Liver (tissue), 9 donors: ENCODE data around the gene DHRS9. TPM values are rescaled to one million over a fixed set of nuclear protein-coding genes. Genes with fewer than 3 reads are reported as not detected.
A peak's percentile ranks its signal among the peaks of the same experiment; 100 is the strongest.

Experiments
- DNase-seq: peaks from one replicate; pipeline ENCODE4 v3.0.0-alpha.2; 2017; ENCODE audit warnings: low spot score
- H3K27ac ChIP-seq, 2 donors: one replicate each; pipeline ENCODE4 v1.7.0; 2013; ENCODE audit warnings: inconsistent platforms in 2 of 2, low read length in 2 of 2, control low read depth in 1 of 2, low read depth in 1 of 2, mild to moderate bottlenecking in 1 of 2
- H3K27me3 ChIP-seq, 4 donors: one replicate each; pipeline versions ENCODE4 v1.6.1 to v1.7.0; 2013; ENCODE audit warnings: low read length in 3 of 4, inconsistent platforms in 1 of 4, mild to moderate bottlenecking in 1 of 4, moderate library complexity in 1 of 4; ENCODE audit not compliant: control insufficient read depth in 4 of 4, insufficient read depth in 4 of 4
- H3K36me3 ChIP-seq, 4 donors: one replicate each; pipeline versions ENCODE4 v1.6.1 to v1.7.0; 2013; ENCODE audit warnings: low read length in 3 of 4, mild to moderate bottlenecking in 3 of 4, low read depth in 1 of 4, moderate library complexity in 1 of 4; ENCODE audit not compliant: control insufficient read depth in 4 of 4, insufficient read depth in 3 of 4
- H3K4me1 ChIP-seq, 4 donors: one replicate each; pipeline versions ENCODE4 v1.6.1 to v1.7.0; 2013; ENCODE audit warnings: low read length in 3 of 4, mild to moderate bottlenecking in 3 of 4, moderate library complexity in 1 of 4; ENCODE audit not compliant: control insufficient read depth in 4 of 4, insufficient read depth in 4 of 4
- H3K4me3 ChIP-seq, 3 donors: one replicate each; pipeline versions ENCODE4 v1.6.1 to v1.7.0; 2013; ENCODE audit warnings: low read length in 3 of 3, control low read depth in 1 of 3, low read depth in 1 of 3, mild to moderate bottlenecking in 1 of 3
- H3K9ac ChIP-seq, 2 donors: one replicate each; pipeline ENCODE4 v1.7.0; 2013; ENCODE audit warnings: low read length in 2 of 2, mild to moderate bottlenecking in 2 of 2, moderate library complexity in 2 of 2, control low read depth in 1 of 2, low read depth in 1 of 2
- H3K9me3 ChIP-seq, 4 donors: one replicate each; pipeline versions ENCODE4 v1.6.1 to v1.7.0; 2013; ENCODE audit warnings: low read length in 3 of 4; ENCODE audit not compliant: control insufficient read depth in 4 of 4
- EGR1 ChIP-seq, 2 donors: IDR thresholded peaks; 2 replicates each; pipeline ENCODE4 v1.6.1; 2016 to 2018; ENCODE audit warnings: antibody characterized with exemption in 2 of 2, low read depth in 2 of 2
- FOXA1 ChIP-seq: IDR thresholded peaks from 2 replicates; pipeline ENCODE4 v1.6.1; 2016; ENCODE audit warnings: antibody characterized with exemption
- FOXA2 ChIP-seq: IDR thresholded peaks from 2 replicates; pipeline ENCODE4 v1.6.1; 2016; ENCODE audit warnings: antibody characterized with exemption
- GABPA ChIP-seq, 2 donors: IDR thresholded peaks in 1 of 2; conservative IDR thresholded peaks in 1 of 2; 2 replicates each; pipeline ENCODE4 v1.6.1; 2016; ENCODE audit warnings: antibody characterized with exemption in 2 of 2, mild to moderate bottlenecking in 1 of 2, moderate library complexity in 1 of 2
- HNF4A ChIP-seq, 2 donors: conservative IDR thresholded peaks; 2 replicates each; pipeline ENCODE4 v1.6.1; 2016; ENCODE audit warnings: antibody characterized with exemption in 2 of 2, mild to moderate bottlenecking in 2 of 2
- HNF4G ChIP-seq: IDR thresholded peaks from 2 replicates; pipeline ENCODE4 v1.6.1; 2016; ENCODE audit warnings: antibody characterized with exemption
- JUND ChIP-seq, 2 donors: IDR thresholded peaks; 2 replicates each; pipeline ENCODE4 v1.6.1; 2016; ENCODE audit warnings: antibody characterized with exemption in 2 of 2
- NR2F2 ChIP-seq: IDR thresholded peaks from 2 replicates; pipeline ENCODE4 v1.6.1; 2016; ENCODE audit warnings: antibody characterized with exemption
- RAD21 ChIP-seq, 2 donors: IDR thresholded peaks; 2 replicates each; pipeline ENCODE4 v1.6.1; 2016; ENCODE audit warnings: antibody characterized with exemption in 2 of 2, mild to moderate bottlenecking in 2 of 2
- RXRA ChIP-seq, 2 donors: IDR thresholded peaks; 2 replicates each; pipeline ENCODE4 v1.6.1; 2017 to 2018; ENCODE audit warnings: antibody characterized with exemption in 2 of 2, mild to moderate bottlenecking in 1 of 2
- SP1 ChIP-seq: IDR thresholded peaks from 2 replicates; pipeline ENCODE4 v1.6.1; 2018; ENCODE audit warnings: antibody characterized with exemption, mild to moderate bottlenecking
- TAF1 ChIP-seq: conservative IDR thresholded peaks from 2 replicates; pipeline ENCODE4 v1.6.1; 2016; ENCODE audit warnings: antibody characterized with exemption, mild to moderate bottlenecking
- YY1 ChIP-seq: IDR thresholded peaks from 2 replicates; pipeline ENCODE4 v1.6.1; 2016; ENCODE audit warnings: antibody characterized with exemption, mild to moderate bottlenecking
- WGBS: extraction: QIAGEN DNeasy Blood & Tissue Kit; methylation state at CpG from one replicate; pipeline ENCODE4 v1.1.7; 2013; 5-methylcytosine and 5-hydroxymethylcytosine counted together
- polyA plus RNA-seq, 2 donors: library from polyadenylated mRNA; stranded (reverse) in 1 of 2; unstranded in 1 of 2; fragments of 200-250 nt in 1 of 2; fragments of >200 nt in 1 of 2; fragmentation: Nextera tagmentation in 1 of 2; extraction: Ambion mirVana in 1 of 2; gene quantifications; one replicate each; pipeline versions ENCODE4 v1.2.1 to v1.2.3, GENCODE V29; 2013 to 2015
- total RNA-seq, 2 donors: library from RNA; depleted of rRNA; stranded (reverse); fragments of >200 nt; gene quantifications; one replicate each; pipeline ENCODE4 v1.2.3, GENCODE V29; 2014
- TF ChIP-seq, protein P1 (sequence below): IDR thresholded peaks from 2 replicates; pipeline ENCODE4 v1.6.1; 2016; ENCODE audit warnings: antibody characterized with exemption
- TF ChIP-seq, protein P2 (sequence below): IDR thresholded peaks from 2 replicates; pipeline ENCODE4 v1.6.1; 2016; ENCODE audit warnings: antibody characterized with exemption
- TF ChIP-seq, protein P3 (sequence below): fragments of 150-350 bp; IDR thresholded peaks from 2 replicates; pipeline ENCODE4 v1.5.1; 2017; ENCODE audit warnings: improper control_type of control experiment, low read depth, low read length; ENCODE audit not compliant: missing input control
- TF ChIP-seq, protein P4 (sequence below): IDR thresholded peaks from 2 replicates; pipeline ENCODE4 v1.6.1; 2016; ENCODE audit warnings: antibody characterized with exemption, mild to moderate bottlenecking
- TF ChIP-seq, protein P5 (sequence below): IDR thresholded peaks from 2 replicates; pipeline ENCODE4 v1.6.1; 2016; ENCODE audit warnings: antibody characterized with exemption
- donor health status: healthy.
- donor health status: healthy.
- donor health status: healthy.
- donor health status: healthy.
- donor health status: healthy.

Gene DHRS9
- total and polyA plus RNA-seq, 4 donors, result 0.25 to 0.93 (median 0.63) TPM

DNA sequence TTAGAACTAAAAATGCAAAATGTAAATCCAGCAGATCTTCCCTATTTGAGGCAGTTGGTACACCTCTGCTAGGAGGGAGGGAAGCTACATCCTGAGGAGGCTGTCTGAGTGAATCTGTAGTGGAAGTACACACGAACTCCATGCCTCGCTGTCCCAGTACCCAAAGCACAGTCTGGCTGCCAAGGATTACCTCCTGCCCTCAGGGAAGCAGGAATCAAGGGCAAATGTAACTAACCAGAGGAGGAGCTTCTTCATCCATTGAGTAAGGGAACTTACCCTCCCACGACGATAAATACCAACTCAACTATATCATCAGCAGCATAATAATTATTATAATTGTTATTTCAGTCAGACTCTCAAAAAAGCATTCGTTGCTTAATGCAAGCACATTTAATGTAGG, 2.1 kb downstream of the DHRS9 start:
- peak overlapping the region in 1 of 2 donors; percentile 62 for H3K9ac ChIP-seq
- no peaks in the 10 kb centered on the region for H3K36me3 ChIP-seq
- no peaks in the 10 kb centered on the region for H3K27me3 ChIP-seq
- peak overlapping the region; percentile 87 to 89 for H3K27ac ChIP-seq
- DNase-seq, result no peak
- H3K9me3 ChIP-seq, result no peaks in the 10 kb centered on the region
- H3K4me1 ChIP-seq, result peaks cover 5 to 48% (median 15%) of the 10 kb centered on the region in 4 donors
- TF ChIP-seq FOXA2, result no peak
- peak in 1 of 2 donors; percentile 4 for TF ChIP-seq RAD21 (IDR thresholded peaks at IDR 0.05)
- H3K4me3 ChIP-seq, result peak overlapping the region in 1 of 3 donors; percentile 5
- 39% methylated on average over 5 of the region's 5 CpGs for WGBS

DNA sequence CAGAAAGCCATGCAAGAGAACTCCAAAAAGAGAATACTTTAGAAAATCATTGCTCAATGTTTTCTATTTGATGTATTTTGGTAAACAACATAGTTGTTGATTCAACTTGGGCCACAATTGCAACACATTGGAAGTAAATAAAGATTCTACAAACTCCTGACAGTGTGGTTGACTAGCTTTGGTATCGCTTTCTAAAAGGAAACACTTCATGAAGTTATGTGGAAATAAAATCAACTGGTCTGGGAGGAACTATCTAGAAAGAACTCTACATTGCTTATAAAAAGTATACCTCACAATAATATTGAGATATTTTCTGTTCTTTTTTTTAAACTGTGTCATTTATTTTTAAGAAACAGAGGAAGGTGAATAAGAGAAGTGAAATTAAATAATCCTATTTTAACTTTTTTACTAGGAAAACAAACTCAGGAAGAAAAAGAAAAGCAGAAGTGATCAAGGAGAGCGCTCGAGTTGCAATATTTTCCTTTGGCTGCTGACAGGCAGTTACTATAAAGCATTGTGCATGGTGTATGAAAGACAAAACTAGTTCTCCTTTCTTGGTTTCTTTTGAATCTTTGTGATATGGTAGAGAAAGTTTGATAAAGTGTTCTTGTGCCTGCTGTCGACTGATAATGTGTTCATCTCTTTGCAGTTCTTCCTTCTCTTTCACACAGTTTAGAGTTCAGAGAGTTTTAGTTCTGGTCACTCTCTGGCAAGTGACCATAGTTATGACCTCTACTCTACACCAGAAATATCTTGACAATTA, 3.0 kb downstream of the DHRS9 start:
- DNase-seq, result no peak

More for the DNA sequence above, 3.0 kb downstream of the DHRS9 start:
- Histone ChIP-seq H3K36me3 (no peaks in the 10 kb centered on the region), H3K9ac (peak overlapping the region; percentile 4 to 67), H3K27ac (peak overlapping the region; percentile 87 to 89), H3K9me3 (no peaks in the 10 kb centered on the region), H3K27me3 (no peaks in the 10 kb centered on the region), H3K4me1 (peaks cover 5 to 40% (median 12%) of the 10 kb centered on the region in 4 donors), H3K4me3 (peak overlapping the region in 1 of 3 donors; percentile 46)
- TF ChIP-seq, protein P1, sequence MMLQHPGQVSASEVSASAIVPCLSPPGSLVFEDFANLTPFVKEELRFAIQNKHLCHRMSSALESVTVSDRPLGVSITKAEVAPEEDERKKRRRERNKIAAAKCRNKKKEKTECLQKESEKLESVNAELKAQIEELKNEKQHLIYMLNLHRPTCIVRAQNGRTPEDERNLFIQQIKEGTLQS, result peak; percentile 55
- TF ChIP-seq, protein P2, sequence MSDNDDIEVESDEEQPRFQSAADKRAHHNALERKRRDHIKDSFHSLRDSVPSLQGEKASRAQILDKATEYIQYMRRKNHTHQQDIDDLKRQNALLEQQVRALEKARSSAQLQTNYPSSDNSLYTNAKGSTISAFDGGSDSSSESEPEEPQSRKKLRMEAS, result peak; percentile 61
- TF ChIP-seq FOXA2 (peak; percentile 98), JUND (IDR thresholded peaks at IDR 0.05) (peak; percentile 34 to 62), GABPA (IDR thresholded peaks at IDR 0.05 in 1 of 2, conservative IDR thresholded peaks at IDR 0.05 in 1 of 2) (peak in 1 of 2 donors; percentile 21), SP1 (peak; percentile 74), RXRA (IDR thresholded peaks at IDR 0.05) (peak; percentile 76 to 90), YY1 (no peak), EGR1 (IDR thresholded peaks at IDR 0.05; ENCODE audit: low read depth in 2 of 2) (peak in 1 of 2 donors; percentile 63), HNF4A (conservative IDR thresholded peaks at IDR 0.05) (peak; percentile 54 to 62), HNF4G (no peak), NR2F2 (no peak), RAD21 (IDR thresholded peaks at IDR 0.05) (peak; percentile 36 to 40), TAF1 (no peak), FOXA1 (peak; percentile 98)
- TF ChIP-seq, protein P3, sequence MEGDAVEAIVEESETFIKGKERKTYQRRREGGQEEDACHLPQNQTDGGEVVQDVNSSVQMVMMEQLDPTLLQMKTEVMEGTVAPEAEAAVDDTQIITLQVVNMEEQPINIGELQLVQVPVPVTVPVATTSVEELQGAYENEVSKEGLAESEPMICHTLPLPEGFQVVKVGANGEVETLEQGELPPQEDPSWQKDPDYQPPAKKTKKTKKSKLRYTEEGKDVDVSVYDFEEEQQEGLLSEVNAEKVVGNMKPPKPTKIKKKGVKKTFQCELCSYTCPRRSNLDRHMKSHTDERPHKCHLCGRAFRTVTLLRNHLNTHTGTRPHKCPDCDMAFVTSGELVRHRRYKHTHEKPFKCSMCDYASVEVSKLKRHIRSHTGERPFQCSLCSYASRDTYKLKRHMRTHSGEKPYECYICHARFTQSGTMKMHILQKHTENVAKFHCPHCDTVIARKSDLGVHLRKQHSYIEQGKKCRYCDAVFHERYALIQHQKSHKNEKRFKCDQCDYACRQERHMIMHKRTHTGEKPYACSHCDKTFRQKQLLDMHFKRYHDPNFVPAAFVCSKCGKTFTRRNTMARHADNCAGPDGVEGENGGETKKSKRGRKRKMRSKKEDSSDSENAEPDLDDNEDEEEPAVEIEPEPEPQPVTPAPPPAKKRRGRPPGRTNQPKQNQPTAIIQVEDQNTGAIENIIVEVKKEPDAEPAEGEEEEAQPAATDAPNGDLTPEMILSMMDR, result no peak
- TF ChIP-seq, protein P4, sequence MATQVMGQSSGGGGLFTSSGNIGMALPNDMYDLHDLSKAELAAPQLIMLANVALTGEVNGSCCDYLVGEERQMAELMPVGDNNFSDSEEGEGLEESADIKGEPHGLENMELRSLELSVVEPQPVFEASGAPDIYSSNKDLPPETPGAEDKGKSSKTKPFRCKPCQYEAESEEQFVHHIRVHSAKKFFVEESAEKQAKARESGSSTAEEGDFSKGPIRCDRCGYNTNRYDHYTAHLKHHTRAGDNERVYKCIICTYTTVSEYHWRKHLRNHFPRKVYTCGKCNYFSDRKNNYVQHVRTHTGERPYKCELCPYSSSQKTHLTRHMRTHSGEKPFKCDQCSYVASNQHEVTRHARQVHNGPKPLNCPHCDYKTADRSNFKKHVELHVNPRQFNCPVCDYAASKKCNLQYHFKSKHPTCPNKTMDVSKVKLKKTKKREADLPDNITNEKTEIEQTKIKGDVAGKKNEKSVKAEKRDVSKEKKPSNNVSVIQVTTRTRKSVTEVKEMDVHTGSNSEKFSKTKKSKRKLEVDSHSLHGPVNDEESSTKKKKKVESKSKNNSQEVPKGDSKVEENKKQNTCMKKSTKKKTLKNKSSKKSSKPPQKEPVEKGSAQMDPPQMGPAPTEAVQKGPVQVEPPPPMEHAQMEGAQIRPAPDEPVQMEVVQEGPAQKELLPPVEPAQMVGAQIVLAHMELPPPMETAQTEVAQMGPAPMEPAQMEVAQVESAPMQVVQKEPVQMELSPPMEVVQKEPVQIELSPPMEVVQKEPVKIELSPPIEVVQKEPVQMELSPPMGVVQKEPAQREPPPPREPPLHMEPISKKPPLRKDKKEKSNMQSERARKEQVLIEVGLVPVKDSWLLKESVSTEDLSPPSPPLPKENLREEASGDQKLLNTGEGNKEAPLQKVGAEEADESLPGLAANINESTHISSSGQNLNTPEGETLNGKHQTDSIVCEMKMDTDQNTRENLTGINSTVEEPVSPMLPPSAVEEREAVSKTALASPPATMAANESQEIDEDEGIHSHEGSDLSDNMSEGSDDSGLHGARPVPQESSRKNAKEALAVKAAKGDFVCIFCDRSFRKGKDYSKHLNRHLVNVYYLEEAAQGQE, result peak; percentile 32
- TF ChIP-seq, protein P5, sequence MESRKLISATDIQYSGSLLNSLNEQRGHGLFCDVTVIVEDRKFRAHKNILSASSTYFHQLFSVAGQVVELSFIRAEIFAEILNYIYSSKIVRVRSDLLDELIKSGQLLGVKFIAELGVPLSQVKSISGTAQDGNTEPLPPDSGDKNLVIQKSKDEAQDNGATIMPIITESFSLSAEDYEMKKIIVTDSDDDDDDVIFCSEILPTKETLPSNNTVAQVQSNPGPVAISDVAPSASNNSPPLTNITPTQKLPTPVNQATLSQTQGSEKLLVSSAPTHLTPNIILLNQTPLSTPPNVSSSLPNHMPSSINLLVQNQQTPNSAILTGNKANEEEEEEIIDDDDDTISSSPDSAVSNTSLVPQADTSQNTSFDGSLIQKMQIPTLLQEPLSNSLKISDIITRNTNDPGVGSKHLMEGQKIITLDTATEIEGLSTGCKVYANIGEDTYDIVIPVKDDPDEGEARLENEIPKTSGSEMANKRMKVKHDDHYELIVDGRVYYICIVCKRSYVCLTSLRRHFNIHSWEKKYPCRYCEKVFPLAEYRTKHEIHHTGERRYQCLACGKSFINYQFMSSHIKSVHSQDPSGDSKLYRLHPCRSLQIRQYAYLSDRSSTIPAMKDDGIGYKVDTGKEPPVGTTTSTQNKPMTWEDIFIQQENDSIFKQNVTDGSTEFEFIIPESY, result peak; percentile 83
- WGBS, result 24% methylated on average over 4 of the region's 4 CpGs
